CD4-positive, alpha-beta T cell (primary cell): ENCODE results near the gene TMUB1. TPM values are rescaled to one million over a fixed set of nuclear protein-coding genes. Genes with fewer than 3 reads are reported as not detected.

ENCODE experiments used
- ATAC-seq: fragments of 200-7000 bp; cut with Tn5 transposase; one replicate; pipeline ENCODE4 v1.10.0; 2022; ENCODE audit warnings: mild to moderate bottlenecking; ENCODE audit not compliant: poor library complexity
- CTCF ChIA-PET: fragments of 350-600 bp; sonication (Branson Sonifier 250); formaldehyde crosslinking; loops from one replicate; lab custom pipeline; 2021; ENCODE audit warnings: antibody characterized with exemption, inconsistent platforms; lab: Charles Lee
- POLR2A ChIA-PET: fragments of 350-600 bp; sonication (Branson Sonifier 250); formaldehyde crosslinking; loops from one replicate; lab custom pipeline; 2021; ENCODE audit warnings: antibody characterized with exemption, inconsistent platforms; lab: Charles Lee
- DNase-seq, 14 experiments: peaks; one replicate each; pipeline ENCODE4 v3.0.0-alpha.2; 2013 to 2020; ENCODE audit warnings: mixed read lengths in 2 of 14
- H3K27ac ChIP-seq, 2 donors: one replicate each; pipeline versions ENCODE4 v1.5.1 to v1.7.0; 2013; ENCODE audit warnings: low read length in 2 of 2, low read depth in 1 of 2, mild to moderate bottlenecking in 1 of 2
- H3K27me3 ChIP-seq, 2 experiments: 1 replicate in 1 of 2; 2 replicates in 1 of 2; pipeline versions ENCODE4 v1.6.1 to v1.7.0; 2013; ENCODE audit warnings: low read length in 2 of 2, control low read depth in 1 of 2, mild to moderate bottlenecking in 1 of 2, moderate library complexity in 1 of 2; ENCODE audit not compliant: insufficient read depth in 2 of 2, control insufficient read depth in 1 of 2
- H3K36me3 ChIP-seq: one replicate; pipeline ENCODE4 v1.6.1; 2013; ENCODE audit warnings: low read length, control low read depth; ENCODE audit not compliant: insufficient read depth
- H3K4me1 ChIP-seq: one replicate; pipeline ENCODE4 v1.6.1; 2013; ENCODE audit warnings: low read length, control low read depth; ENCODE audit not compliant: insufficient read depth
- H3K4me3 ChIP-seq: one replicate; pipeline ENCODE4 v1.5.1; 2013; ENCODE audit warnings: mild to moderate bottlenecking, low read length, moderate library complexity
- H3K9me3 ChIP-seq, 2 experiments: 1 replicate in 1 of 2; 2 replicates in 1 of 2; pipeline versions ENCODE4 v1.6.1 to v1.7.0; 2013; ENCODE audit warnings: low read length in 2 of 2, mild to moderate bottlenecking in 2 of 2, control low read depth in 1 of 2, moderate library complexity in 1 of 2; ENCODE audit not compliant: control insufficient read depth in 1 of 2, insufficient read depth in 1 of 2
- H3K27ac Mint-ChIP-seq: one replicate; pipeline ENCODE4 v1.8.0; 2020; ENCODE audit warnings: mixed read lengths
- H3K27me3 Mint-ChIP-seq: one replicate; pipeline ENCODE4 v1.8.0; 2021; ENCODE audit warnings: mixed read lengths
- H3K36me3 Mint-ChIP-seq: one replicate; pipeline ENCODE4 v1.8.0; 2021; ENCODE audit warnings: low read depth, mixed read lengths
- H3K4me1 Mint-ChIP-seq: one replicate; pipeline ENCODE4 v1.8.0; 2021; ENCODE audit warnings: low read depth, mixed read lengths
- H3K4me3 Mint-ChIP-seq: one replicate; pipeline ENCODE4 v1.8.0; 2020; ENCODE audit warnings: mild to moderate bottlenecking, mixed read lengths
- H3K9me3 Mint-ChIP-seq: one replicate; pipeline ENCODE4 v1.8.0; 2020; ENCODE audit warnings: mixed read lengths
- intact Hi-C, 2 experiments: fragments of 100-400 bp; cut with DNase I in 1 of 2; cut with micrococcal nuclease in 1 of 2; formaldehyde crosslinking; loops; one replicate each; pipeline versions ENCODE4 v1.15.1 to v1.9.0; 2023 to 2025; cut with DNase I, micrococcal nuclease
- total RNA-seq, 174 experiments: library from RNA in 2 of 174; stranded (reverse) in 2 of 174; gene quantifications; one replicate each; pipeline ENCODE4 v1.2.3 and lab custom pipeline; 2021 to 2026
- TF ChIP-seq, protein P1 (sequence below): fragments of 200-600 bp; IDR thresholded peaks from one replicate; pipeline ENCODE4 v1.8.0; 2022; ENCODE audit warnings: antibody characterized with exemption, mild to moderate bottlenecking

The TMUB1 gene
- total RNA-seq, 2 experiments from 2014 or later = 44.5 to 46.6 TPM

DNA sequence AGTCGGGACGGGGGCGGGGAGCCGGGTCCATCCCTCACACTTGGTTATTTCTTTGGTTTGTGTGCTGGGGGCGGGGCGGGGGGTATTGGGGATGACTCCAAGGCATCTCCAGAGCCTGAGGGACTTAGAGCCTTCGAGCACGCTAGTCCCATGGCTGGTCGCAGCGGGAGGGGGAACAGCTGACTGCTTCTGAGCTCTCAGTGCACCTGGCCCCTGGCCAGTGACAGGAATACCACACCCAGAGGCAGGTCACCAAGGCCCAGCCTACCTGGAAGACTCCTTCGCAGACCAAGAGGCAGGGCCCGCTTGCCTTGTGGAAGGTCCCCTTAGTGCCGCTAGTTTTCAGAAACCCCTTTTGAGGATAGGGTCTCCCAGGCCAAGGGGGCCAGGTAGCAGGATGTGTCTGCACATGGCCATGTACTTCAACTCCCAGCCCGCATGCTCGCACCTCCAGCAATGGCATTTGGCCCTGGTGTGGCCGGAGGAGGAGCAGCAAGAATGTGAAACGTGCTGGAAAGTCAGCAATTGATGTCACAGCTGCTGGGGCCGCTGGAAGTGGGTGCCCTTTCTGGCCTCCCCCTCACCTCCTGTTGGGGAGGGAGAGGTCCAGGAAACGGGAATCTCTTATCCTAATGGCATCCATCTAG, 43.3 kb upstream of the TMUB1 start:
- Histone ChIP-seq H3K36me3 (peaks cover 31% of the 10 kb centered on the region), H3K4me1 (peaks cover 9% of the 10 kb centered on the region), H3K27me3 (no peaks in the 10 kb centered on the region), H3K27ac (no peak overlapping the region), H3K4me3 (no peak overlapping the region), H3K9me3 (no peaks in the 10 kb centered on the region)
- intact Hi-C loops = no loop called here
- Mint-ChIP-seq H3K27me3 (no peaks in the 10 kb centered on the region), H3K36me3 (peaks cover 47% of the 10 kb centered on the region), H3K4me1 (peaks cover 6% of the 10 kb centered on the region), H3K4me3 (no peak overlapping the region), H3K9me3 (no peaks in the 10 kb centered on the region), H3K27ac (no peak overlapping the region)
- POLR2A ChIA-PET = no interaction called here
- ATAC-seq = no peak
- TF ChIP-seq, protein P1, sequence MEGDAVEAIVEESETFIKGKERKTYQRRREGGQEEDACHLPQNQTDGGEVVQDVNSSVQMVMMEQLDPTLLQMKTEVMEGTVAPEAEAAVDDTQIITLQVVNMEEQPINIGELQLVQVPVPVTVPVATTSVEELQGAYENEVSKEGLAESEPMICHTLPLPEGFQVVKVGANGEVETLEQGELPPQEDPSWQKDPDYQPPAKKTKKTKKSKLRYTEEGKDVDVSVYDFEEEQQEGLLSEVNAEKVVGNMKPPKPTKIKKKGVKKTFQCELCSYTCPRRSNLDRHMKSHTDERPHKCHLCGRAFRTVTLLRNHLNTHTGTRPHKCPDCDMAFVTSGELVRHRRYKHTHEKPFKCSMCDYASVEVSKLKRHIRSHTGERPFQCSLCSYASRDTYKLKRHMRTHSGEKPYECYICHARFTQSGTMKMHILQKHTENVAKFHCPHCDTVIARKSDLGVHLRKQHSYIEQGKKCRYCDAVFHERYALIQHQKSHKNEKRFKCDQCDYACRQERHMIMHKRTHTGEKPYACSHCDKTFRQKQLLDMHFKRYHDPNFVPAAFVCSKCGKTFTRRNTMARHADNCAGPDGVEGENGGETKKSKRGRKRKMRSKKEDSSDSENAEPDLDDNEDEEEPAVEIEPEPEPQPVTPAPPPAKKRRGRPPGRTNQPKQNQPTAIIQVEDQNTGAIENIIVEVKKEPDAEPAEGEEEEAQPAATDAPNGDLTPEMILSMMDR = no peak
- no peak for DNase-seq
- CTCF ChIA-PET = no interaction called here

DNA sequence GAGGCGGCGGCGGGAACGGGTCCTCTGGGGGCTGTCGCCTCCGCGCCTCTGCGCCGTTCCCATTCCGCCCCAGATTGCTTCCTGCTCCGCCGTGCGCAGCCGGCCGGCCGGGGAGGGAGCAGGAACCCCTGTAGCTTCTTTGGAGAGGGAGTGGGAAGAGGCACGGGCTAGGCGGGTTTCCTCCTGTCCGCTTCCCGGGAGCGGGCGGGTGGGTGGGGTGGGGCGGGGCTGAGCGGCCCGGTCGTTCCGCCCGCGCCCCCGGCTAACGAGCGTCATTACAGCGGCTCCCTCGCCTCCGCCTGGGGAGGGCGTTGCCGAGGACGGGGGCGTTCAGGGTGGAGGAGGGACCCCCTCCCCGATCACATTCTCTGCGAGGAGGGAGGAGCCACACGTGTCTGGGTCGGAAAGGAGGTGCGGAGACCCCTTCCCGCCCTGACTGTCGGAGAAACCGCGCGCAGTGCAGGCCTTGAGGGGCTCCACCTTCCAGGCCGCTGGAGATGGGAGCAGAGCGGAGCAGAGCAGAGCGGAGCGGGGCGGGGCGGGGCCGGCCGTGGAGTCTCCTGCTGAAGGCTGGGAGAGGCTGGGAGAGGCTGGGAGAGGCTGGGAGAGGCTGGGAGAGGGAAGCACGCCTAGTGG, 42.7 kb upstream of the TMUB1 start:
- Mint-ChIP-seq H3K4me3 (no peak overlapping the region), H3K9me3 (no peaks in the 10 kb centered on the region), H3K27me3 (no peaks in the 10 kb centered on the region), H3K36me3 (peaks cover 47% of the 10 kb centered on the region), H3K4me1 (peaks cover 6% of the 10 kb centered on the region), H3K27ac (no peak overlapping the region)
- H3K9me3 ChIP-seq = no peaks in the 10 kb centered on the region
- ChIA-PET CTCF (no interaction called here), POLR2A (no interaction called here)
- H3K4me3 ChIP-seq = no peak overlapping the region
- H3K4me1 ChIP-seq = peaks cover 9% of the 10 kb centered on the region
- H3K27ac ChIP-seq = no peak overlapping the region
- H3K27me3 ChIP-seq = no peaks in the 10 kb centered on the region
- ATAC-seq = no peak
- no peak for DNase-seq
- peaks cover 28% of the 10 kb centered on the region for H3K36me3 ChIP-seq
- TF ChIP-seq, protein P1 = no peak
- intact Hi-C loops = no loop called here

DNA sequence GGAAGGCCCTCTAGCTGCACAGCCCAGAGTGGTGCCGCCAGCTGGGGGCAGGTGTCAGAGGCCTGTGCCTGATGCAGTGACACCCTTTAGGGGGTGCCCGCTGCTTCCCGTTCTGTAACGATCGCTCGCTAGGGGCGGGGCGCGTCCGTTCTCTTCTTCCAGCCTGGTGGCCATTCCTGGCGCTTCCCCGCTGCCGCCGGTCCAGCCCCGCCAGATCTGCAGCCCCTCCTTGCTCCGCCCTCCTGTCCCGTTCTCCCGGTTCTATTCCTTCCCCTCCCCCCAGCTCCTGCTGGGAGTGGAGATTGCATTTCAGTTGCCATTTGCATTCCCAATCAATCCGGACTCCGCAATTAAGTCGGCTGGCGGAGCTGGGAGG, 42.2 kb upstream of the TMUB1 start:
- TF ChIP-seq, protein P1 = no peak
- H3K36me3 Mint-ChIP-seq = peaks cover 47% of the 10 kb centered on the region
- Histone ChIP-seq H3K4me1 (peaks cover 9% of the 10 kb centered on the region), H3K9me3 (no peaks in the 10 kb centered on the region), H3K27me3 (no peaks in the 10 kb centered on the region), H3K27ac (no peak overlapping the region), H3K36me3 (peaks cover 29% of the 10 kb centered on the region), H3K4me3 (no peak overlapping the region)
- DNase-seq (no peak), ATAC-seq (no peak)
- H3K9me3 Mint-ChIP-seq = no peaks in the 10 kb centered on the region
- peaks cover 6% of the 10 kb centered on the region for H3K4me1 Mint-ChIP-seq
- ChIA-PET CTCF (no interaction called here), POLR2A (no interaction called here)
- intact Hi-C loops = no loop called here
- no peak overlapping the region for H3K4me3 Mint-ChIP-seq
- H3K27ac Mint-ChIP-seq = no peak overlapping the region
- H3K27me3 Mint-ChIP-seq = no peaks in the 10 kb centered on the region
